GM18861 (cell line): ENCODE data around the gene SLC38A6.

Experiments used
- ATAC-seq: cut with Tn5 transposase; IDR thresholded peaks from one replicate; pipeline ENCODE4 v1.9.1; 2021; ENCODE audit not compliant: unreplicated experiment

SLC38A6 gene

GRCh38 chr14:61101803-61102548, 120.9 kb downstream of the SLC38A6 start:
- no peak for ATAC-seq
